SK-N-SH treated with all-trans-retinoic acid at 6 μM for 48 hours (cell line): Measurements from ENCODE around the gene YWHAB.

ENCODE experiments used
- ATAC-seq: fragments of 200-7000 bp; cut with Tn5 transposase; 3 replicates; pipeline ENCODE4 v1.9.1; 2020; ENCODE audit warnings: mild to moderate bottlenecking, moderate library complexity
- ARNTL ChIP-seq: fragments of 450-650 bp; formaldehyde crosslinking; IDR thresholded peaks from 2 replicates; pipeline ENCODE4 v1.5.0; 2020; ENCODE audit warnings: low read depth, mild to moderate bottlenecking, moderate library complexity, borderline replicate concordance
- BACH2 ChIP-seq: fragments of 250-450 bp; sonication (Bioruptor Pico); IDR thresholded peaks from 2 replicates; pipeline ENCODE4 v1.9.0; 2021; ENCODE audit warnings: mild to moderate bottlenecking, borderline replicate concordance
- CREB5 ChIP-seq: fragments of 250-450 bp; sonication (Bioruptor Pico); IDR thresholded peaks from 2 replicates; pipeline ENCODE4 v1.5.1; 2020; ENCODE audit warnings: low read depth, mild to moderate bottlenecking, moderate library complexity
- GLIS3 ChIP-seq: fragments of 250-450 bp; sonication (Bioruptor Pico); IDR thresholded peaks from 2 replicates; pipeline ENCODE4 v1.5.0; 2020; ENCODE audit warnings: mild to moderate bottlenecking, moderate library complexity
- ISL1 ChIP-seq: fragments of 250-450 bp; sonication (Bioruptor Pico); IDR thresholded peaks from 2 replicates; pipeline ENCODE4 v2.1.2; 2022; ENCODE audit warnings: mild to moderate bottlenecking, moderate library complexity
- PPARA ChIP-seq: fragments of 250-450 bp; sonication (Bioruptor Pico); IDR thresholded peaks from 2 replicates; pipeline ENCODE4 v1.5.0; 2020; ENCODE audit warnings: mild to moderate bottlenecking, borderline replicate concordance
- TCF4 ChIP-seq: fragments of 250-450 bp; sonication (Bioruptor Pico); IDR thresholded peaks from 2 replicates; pipeline ENCODE4 v1.8.0; 2021; ENCODE audit warnings: mild to moderate bottlenecking, moderate library complexity, borderline replicate concordance
- TOX ChIP-seq: fragments of 250-450 bp; sonication (Bioruptor Pico); IDR thresholded peaks from 2 replicates; pipeline ENCODE4 v1.8.0; 2021; ENCODE audit warnings: mild to moderate bottlenecking, moderate library complexity, borderline replicate concordance
- TSHZ2 ChIP-seq: fragments of 250-450 bp; sonication (Bioruptor Pico); IDR thresholded peaks from 2 replicates; pipeline ENCODE4 v1.5.0; 2020; ENCODE audit warnings: mild to moderate bottlenecking, moderate library complexity
- ZC3H10 ChIP-seq: fragments of 250-450 bp; sonication (Bioruptor Pico); IDR thresholded peaks from 2 replicates; pipeline ENCODE4 v1.5.1; 2021; ENCODE audit warnings: mild to moderate bottlenecking, moderate library complexity
- ZFP3 ChIP-seq: fragments of 250-450 bp; sonication (Bioruptor Pico); IDR thresholded peaks from 2 replicates; pipeline ENCODE4 v1.5.0; 2020; ENCODE audit warnings: mild to moderate bottlenecking, moderate library complexity
- ZFP30 ChIP-seq: fragments of 450-650 bp; formaldehyde crosslinking; IDR thresholded peaks from 2 replicates; pipeline ENCODE4 v1.5.0; 2022; ENCODE audit warnings: mild to moderate bottlenecking, moderate library complexity
- ZNF565 ChIP-seq: fragments of 450-650 bp; formaldehyde crosslinking; conservative IDR thresholded peaks from 2 replicates; pipeline ENCODE4 v1.5.0; 2020; ENCODE audit warnings: low read depth, mild to moderate bottlenecking, moderate library complexity
- ZNF8 ChIP-seq: fragments of 450-650 bp; formaldehyde crosslinking; IDR thresholded peaks from 2 replicates; pipeline ENCODE4 v1.5.0; 2020; ENCODE audit warnings: mild to moderate bottlenecking, moderate library complexity
- TF ChIP-seq, protein P1 (sequence below): fragments of 250-450 bp; sonication (Bioruptor Pico); IDR thresholded peaks from 2 replicates; pipeline ENCODE4 v1.8.0; 2020; ENCODE audit warnings: mild to moderate bottlenecking, moderate library complexity, borderline replicate concordance
- TF ChIP-seq, protein P2 (sequence below): fragments of 250-450 bp; sonication (Bioruptor Pico); IDR thresholded peaks from 2 replicates; pipeline ENCODE4 v1.5.1; 2021; ENCODE audit warnings: mild to moderate bottlenecking, moderate library complexity
- TF ChIP-seq, protein P3 (sequence below): fragments of 250-450 bp; sonication (Bioruptor Pico); IDR thresholded peaks from 2 replicates; pipeline ENCODE4 v1.8.0; 2021; ENCODE audit warnings: low read depth, mild to moderate bottlenecking, moderate library complexity, borderline replicate concordance

YWHAB gene

DNA sequence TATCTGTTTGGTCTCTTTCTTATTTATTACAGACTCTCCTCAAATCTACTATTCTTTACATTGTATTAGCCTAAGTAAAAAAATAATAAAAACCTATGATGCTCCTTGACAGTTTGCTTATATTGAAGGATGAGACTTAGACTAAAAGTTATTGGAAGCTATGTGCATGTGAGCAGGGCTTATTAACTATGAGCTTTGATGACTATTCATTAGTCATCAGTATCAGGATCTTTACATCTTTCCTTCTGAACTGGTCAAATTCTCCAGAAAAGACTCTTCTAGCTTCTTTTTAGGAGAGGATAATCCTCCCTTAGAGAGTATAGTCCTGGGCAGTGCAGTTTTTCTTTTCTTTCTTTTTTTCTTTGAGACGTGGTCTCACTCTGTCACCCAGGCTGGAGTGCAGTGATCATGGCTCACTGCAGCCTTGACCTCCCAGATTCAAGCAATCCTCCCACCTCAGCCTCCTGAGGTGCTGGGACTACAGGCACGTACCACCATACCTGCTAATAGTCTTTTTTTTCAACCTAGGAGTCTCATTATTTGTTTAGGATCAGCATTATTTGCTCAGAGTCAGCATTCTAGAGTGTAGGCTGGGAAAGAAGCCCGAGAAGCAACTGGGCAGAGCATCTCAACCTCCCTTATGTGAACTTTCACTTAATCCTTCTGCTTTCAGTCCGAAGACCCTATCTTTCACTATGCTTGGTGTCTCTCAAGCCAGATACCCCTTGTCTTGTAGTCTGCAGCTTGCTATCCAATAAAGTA, 37.1 kb upstream of the YWHAB start:
- no peak for ATAC-seq
- TF ChIP-seq, protein P1, sequence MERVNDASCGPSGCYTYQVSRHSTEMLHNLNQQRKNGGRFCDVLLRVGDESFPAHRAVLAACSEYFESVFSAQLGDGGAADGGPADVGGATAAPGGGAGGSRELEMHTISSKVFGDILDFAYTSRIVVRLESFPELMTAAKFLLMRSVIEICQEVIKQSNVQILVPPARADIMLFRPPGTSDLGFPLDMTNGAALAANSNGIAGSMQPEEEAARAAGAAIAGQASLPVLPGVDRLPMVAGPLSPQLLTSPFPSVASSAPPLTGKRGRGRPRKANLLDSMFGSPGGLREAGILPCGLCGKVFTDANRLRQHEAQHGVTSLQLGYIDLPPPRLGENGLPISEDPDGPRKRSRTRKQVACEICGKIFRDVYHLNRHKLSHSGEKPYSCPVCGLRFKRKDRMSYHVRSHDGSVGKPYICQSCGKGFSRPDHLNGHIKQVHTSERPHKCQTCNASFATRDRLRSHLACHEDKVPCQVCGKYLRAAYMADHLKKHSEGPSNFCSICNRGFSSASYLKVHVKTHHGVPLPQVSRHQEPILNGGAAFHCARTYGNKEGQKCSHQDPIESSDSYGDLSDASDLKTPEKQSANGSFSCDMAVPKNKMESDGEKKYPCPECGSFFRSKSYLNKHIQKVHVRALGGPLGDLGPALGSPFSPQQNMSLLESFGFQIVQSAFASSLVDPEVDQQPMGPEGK (CRISPR knock-in tag) = no peak
- TF ChIP-seq BACH2 (CRISPR knock-in tag) = no peak
- TF ChIP-seq TCF4 (CRISPR knock-in tag) = no peak
- TF ChIP-seq ZNF565 (CRISPR knock-in tag) = no peak
- no peak for TF ChIP-seq ZFP30 (CRISPR knock-in tag)
- TF ChIP-seq ZNF8 = no peak
- no peak for TF ChIP-seq TOX (CRISPR knock-in tag)
- TF ChIP-seq ARNTL (CRISPR knock-in tag) = no peak
- no peak for TF ChIP-seq CREB5
- TF ChIP-seq, protein P2, sequence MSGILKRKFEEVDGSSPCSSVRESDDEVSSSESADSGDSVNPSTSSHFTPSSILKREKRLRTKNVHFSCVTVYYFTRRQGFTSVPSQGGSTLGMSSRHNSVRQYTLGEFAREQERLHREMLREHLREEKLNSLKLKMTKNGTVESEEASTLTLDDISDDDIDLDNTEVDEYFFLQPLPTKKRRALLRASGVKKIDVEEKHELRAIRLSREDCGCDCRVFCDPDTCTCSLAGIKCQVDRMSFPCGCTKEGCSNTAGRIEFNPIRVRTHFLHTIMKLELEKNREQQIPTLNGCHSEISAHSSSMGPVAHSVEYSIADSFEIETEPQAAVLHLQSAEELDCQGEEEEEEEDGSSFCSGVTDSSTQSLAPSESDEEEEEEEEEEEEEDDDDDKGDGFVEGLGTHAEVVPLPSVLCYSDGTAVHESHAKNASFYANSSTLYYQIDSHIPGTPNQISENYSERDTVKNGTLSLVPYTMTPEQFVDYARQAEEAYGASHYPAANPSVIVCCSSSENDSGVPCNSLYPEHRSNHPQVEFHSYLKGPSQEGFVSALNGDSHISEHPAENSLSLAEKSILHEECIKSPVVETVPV (CRISPR knock-in tag) = no peak
- TF ChIP-seq TSHZ2 (CRISPR knock-in tag) = no peak
- no peak for TF ChIP-seq PPARA (CRISPR knock-in tag)

GRCh38 chr20:44849703-44850102, 35.8 kb upstream of the YWHAB start:
- ATAC-seq = no peak
- TF ChIP-seq ZFP3 (CRISPR knock-in tag) (no peak), ZFP30 (CRISPR knock-in tag) (no peak), GLIS3 (CRISPR knock-in tag) (no peak), ZC3H10 (CRISPR knock-in tag) (no peak), PPARA (CRISPR knock-in tag) (no peak), TOX (CRISPR knock-in tag) (no peak), CREB5 (no peak), BACH2 (CRISPR knock-in tag) (no peak), ISL1 (no peak)
- TF ChIP-seq, protein P2 (CRISPR knock-in tag) = no peak
- TF ChIP-seq, protein P1 (CRISPR knock-in tag) = no peak
- TF ChIP-seq, protein P3, sequence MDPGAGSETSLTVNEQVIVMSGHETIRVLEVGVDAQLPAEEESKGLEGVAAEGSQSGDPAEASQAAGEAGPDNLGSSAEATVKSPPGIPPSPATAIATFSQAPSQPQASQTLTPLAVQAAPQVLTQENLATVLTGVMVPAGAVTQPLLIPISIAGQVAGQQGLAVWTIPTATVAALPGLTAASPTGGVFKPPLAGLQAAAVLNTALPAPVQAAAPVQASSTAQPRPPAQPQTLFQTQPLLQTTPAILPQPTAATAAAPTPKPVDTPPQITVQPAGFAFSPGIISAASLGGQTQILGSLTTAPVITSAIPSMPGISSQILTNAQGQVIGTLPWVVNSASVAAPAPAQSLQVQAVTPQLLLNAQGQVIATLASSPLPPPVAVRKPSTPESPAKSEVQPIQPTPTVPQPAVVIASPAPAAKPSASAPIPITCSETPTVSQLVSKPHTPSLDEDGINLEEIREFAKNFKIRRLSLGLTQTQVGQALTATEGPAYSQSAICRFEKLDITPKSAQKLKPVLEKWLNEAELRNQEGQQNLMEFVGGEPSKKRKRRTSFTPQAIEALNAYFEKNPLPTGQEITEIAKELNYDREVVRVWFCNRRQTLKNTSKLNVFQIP (CRISPR knock-in tag) = no peak
